GM18870 (cell line): ENCODE data around the gene PTPRS.
"Not testable (repeated sequence)": the region's sequence is repeated elsewhere in the genome, so short reads cannot be mapped to it uniquely, and the experiment has no call there.

Experiments
- ATAC-seq: cut with Tn5 transposase; IDR thresholded peaks from one replicate; pipeline ENCODE4 v1.9.1; 2021; ENCODE audit warnings: moderate library complexity; ENCODE audit not compliant: unreplicated experiment

Gene PTPRS

GRCh38 chr19:5334366-5334739 is 6.3 kb downstream of the PTPRS start:
- no peak for ATAC-seq

- ATAC-seq, result no peak
Measured at GRCh38 chr19:5333581-5334365, 6.8 kb downstream of the PTPRS start.

- no peak for ATAC-seq
Measured at GRCh38 chr19:5332501-5332900, 8.1 kb downstream of the PTPRS start.

GRCh38 chr19:5331790-5332189 is 8.8 kb downstream of the PTPRS start:
- ATAC-seq, result no peak

- no peak for ATAC-seq
Measured at GRCh38 chr19:5330307-5330720, 10.3 kb downstream of the PTPRS start.

- ATAC-seq, result no peak
Measured at GRCh38 chr19:5329141-5329540, 11.5 kb downstream of the PTPRS start.

GRCh38 chr19:5328407-5328806 is 12.2 kb downstream of the PTPRS start:
- not testable (repeated sequence) for ATAC-seq

- ATAC-seq, result no peak
Measured at GRCh38 chr19:5326986-5327623, 13.5 kb downstream of the PTPRS start.

- ATAC-seq, result no peak
Measured at GRCh38 chr19:5326545-5326944, 14.1 kb downstream of the PTPRS start.

- no peak for ATAC-seq
Measured at GRCh38 chr19:5324947-5325346, 15.7 kb downstream of the PTPRS start.

- no peak for ATAC-seq
Measured at GRCh38 chr19:5323475-5323811, 17.2 kb downstream of the PTPRS start.

- no peak for ATAC-seq
Measured at GRCh38 chr19:5321851-5322681, 18.5 kb downstream of the PTPRS start.

GRCh38 chr19:5321066-5321642 is 19.5 kb downstream of the PTPRS start:
- ATAC-seq, result no peak

GRCh38 chr19:5319516-5319915 is 21.1 kb downstream of the PTPRS start:
- no peak for ATAC-seq

GRCh38 chr19:5318306-5318705 is 22.3 kb downstream of the PTPRS start:
- ATAC-seq, result no peak

- no peak for ATAC-seq
Measured at GRCh38 chr19:5317321-5317720, 23.3 kb downstream of the PTPRS start.

- no peak for ATAC-seq
Measured at GRCh38 chr19:5316138-5316537, 24.5 kb downstream of the PTPRS start.

GRCh38 chr19:5314907-5315298 is 25.7 kb downstream of the PTPRS start:
- ATAC-seq, result no peak

- ATAC-seq, result no peak
Measured at GRCh38 chr19:5314012-5314906, 26.4 kb downstream of the PTPRS start.

- no peak for ATAC-seq
Measured at GRCh38 chr19:5313307-5313706, 27.3 kb downstream of the PTPRS start.

GRCh38 chr19:5312058-5312457 is 28.6 kb downstream of the PTPRS start:
- ATAC-seq, result no peak
